NCI-H1694 (cell line): ENCODE measurements around the gene SNORC.

ENCODE experiments used
- DNase-seq: peaks from one replicate; lab custom pipeline; 2025; lab: John Stamatoyannopoulos, UW

Gene SNORC

DNA sequence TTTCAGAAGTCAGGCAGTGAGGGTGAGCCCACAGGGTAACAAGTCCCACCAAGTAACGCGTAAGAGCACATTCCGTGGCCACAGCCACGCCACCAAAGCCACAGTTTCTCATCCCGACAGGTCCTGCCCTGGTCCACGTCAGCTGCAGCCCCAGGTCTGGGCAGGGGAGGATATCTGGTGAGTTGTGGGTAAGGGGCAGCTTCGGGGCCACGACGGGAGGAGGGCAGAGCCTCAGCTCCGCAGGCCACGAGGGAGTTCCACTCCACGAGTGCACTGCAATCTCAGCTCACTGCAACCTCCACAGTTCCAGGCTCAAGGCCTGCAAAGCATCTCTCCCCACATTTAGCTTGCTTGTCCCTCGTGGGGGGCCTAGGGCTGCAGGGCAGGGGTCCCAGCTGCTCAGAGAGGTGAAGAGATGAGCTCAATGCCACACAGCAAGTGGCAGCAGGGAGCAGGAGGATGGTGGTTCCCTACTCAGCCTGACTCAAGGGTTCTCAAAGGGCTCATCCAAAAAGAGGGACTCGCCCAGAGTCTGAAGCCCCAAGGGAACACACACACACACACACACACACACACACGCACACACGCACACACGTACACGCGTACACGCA lies 12.5 kb downstream of the SNORC start:
- no peak for DNase-seq

DNA sequence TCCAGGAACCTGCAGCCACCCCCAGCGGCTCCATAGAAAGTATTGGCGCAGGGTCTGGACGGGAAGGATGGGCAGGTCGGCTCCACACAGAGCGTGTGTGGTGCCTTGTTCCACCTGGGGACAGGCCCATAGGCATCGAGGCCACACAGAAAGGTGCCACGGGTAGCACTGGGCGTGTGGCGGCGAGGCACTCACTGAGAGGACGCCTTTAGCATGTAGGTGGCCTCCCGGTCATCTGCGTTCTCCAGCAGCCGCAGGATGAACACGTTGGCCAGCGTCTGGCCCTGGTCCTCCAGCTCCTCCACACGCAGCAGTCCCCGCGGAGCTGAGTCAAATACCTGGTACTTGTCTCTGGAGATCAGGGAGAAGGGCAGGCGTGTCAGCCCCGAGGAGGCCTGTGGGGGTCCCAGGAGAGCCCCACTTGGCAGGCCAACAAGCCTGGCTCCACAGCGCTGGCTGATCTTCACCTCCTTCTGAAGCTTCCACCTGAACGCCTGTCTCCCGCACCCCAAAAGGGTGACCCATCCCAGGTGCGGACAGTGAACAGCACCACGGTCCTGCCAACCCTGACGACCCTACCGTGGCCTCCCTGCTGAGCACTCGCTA lies 13.2 kb downstream of the SNORC start:
- no peak for DNase-seq

DNA sequence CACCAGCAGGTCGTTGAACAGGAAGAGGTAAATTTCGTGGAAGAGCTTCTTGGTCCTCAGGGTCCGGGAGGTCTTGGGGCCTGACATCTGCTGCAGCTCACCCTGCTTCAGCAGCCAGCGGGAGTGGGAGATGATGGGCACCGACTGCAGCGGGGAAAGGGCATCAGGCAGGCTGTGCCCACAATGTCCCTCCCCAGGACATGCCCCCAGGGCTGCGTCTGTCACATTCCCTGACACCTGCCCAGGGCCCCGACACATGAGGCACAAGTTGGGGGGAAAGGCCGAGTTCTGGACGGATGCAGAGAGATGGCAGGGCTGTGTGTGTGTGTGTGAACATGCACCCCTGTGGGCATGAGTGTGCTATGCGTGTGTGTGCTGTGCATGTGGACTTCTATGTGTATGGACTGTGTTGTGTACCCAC lies 13.9 kb downstream of the SNORC start:
- DNase-seq: no peak

DNA sequence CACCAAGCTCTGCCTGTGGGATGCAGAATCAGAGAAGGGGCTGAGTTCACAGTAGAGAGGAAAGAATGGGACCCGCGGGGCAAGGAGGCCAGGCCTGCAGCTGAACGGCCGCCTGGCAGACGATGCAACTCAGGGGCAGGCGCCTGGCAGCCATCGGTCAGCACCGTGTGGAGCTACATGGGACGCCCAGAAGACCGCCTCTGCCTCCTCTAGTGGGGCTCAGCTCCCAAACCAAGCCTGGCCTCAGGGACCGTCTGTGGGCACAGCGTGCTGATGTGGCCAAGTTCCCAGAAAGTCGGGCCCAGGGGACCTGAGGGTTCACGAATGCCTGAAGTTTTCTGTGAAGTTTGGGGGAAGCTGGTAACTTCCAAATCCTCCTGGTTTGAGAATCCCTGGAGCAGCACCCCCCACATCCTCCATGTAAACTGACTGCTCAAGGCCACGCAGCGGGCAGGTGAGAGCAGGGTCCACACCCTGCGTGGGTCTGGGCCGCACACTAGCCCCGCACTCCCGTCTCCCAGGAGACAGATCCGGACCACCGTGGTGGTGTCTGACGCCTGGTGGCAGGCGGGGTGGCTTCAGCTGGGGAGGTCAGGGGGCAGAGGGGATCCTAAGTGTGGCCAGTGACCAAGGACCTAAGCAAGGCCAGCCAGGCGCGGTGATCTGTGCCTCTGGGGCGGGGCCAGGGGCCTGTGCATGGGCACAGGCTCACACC lies 14.6 kb downstream of the SNORC start:
- DNase-seq: no peak

DNA sequence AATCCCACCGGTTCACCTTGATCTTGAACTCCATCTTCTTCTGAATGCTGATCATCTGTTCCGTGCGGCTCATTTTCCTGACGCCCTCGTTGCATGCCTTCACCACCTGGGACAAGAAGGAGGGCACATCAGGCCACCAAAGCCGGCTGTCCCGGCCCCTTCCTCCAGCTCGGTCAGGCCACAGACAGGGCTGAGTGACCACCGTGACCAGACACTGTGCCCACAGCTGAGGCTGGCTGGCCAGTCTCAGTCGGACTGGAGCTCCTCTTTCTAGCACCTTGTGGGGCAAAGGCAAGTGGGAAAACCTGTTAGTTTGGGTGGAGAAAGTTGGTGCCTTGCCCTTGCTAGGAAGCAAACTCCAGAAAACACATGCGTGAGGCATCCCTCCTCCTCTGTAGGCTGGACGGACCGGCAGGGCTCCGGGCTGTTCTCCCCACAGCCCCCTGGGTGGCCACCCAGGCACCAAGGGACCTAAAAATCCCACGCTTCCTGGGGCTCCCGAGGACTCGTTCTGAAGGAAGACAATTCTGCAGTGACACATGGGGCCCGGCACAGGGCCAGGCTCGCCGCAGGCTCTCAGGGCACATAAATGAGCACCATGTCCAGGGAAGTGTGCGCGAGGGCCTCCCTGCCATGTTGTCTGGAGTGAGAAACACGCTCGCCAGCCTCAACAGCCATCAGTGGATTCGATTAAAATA lies 15.3 kb downstream of the SNORC start:
- DNase-seq: no peak

DNA sequence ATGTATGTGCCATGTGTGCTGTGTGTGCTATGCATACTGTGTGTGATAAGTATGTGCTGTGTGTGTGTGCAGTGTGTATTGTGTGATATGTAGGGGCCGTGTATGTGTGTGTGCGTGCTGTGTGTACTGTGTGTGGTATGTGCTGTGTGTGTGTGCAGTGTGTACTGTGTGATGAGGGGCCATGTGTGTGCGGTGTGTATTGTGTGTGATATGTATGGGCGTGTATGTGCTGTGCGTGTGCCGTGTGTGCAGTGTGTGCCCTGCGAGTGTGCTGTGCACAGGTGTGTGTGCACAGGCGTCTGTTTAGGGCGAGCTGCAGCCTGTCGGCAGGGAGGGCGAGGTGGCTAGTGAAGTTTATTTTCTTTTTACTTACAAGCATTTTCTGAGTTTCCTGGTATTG lies 16.1 kb downstream of the SNORC start:
- no peak for DNase-seq

DNA sequence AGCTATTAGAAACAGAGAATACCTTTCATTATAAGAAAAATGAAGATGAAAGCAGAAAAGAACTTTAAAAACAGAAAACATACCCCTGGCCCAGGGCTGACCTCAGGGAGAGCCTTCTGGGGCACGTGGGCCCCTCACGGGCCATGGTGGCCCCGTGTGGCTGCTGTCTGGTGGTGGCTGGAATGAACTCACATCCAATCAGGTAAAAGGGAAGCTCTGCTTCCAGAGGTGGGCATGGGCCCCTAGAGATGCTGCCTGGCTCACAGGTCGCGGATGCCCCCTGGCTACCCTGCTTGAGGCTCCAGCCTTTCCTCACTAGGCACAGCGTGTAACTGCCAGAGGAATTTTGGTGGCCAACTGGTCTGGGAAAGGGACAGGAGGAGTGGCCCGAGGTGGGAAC lies 16.6 kb downstream of the SNORC start:
- no peak for DNase-seq

DNA sequence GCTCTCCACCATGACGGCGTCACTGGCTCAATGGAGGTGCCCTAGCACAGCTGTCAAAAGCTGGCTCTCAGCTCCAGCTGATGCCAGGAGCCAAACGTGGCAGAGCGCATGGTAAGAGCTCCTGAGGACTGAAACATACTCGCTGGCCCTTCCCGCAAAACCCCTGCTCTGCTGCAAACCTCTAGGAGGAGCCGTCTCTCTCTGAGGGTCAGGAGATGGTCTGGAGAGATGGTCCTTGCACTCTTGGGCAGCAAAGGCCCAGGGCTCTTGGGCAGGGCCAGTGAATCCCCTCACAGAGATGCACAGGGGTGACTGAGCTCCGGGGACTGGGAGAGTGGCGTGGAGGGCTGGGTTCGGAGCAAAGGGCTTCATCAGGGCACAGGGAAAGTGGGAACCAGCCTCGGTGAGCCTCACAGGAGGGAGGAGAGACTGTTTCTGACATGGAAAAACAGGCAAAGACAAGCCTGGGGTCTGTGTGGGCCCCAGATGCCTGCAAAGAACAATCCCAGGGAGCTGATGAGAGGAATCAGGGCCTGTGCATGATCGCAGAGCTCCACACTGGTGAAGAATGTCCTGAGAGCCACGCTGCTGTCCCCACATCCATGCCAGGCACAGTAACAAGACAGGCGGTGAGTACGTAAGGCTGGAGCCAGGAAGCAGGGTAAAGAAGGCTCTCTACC lies 17.2 kb downstream of the SNORC start:
- DNase-seq: no peak

DNA sequence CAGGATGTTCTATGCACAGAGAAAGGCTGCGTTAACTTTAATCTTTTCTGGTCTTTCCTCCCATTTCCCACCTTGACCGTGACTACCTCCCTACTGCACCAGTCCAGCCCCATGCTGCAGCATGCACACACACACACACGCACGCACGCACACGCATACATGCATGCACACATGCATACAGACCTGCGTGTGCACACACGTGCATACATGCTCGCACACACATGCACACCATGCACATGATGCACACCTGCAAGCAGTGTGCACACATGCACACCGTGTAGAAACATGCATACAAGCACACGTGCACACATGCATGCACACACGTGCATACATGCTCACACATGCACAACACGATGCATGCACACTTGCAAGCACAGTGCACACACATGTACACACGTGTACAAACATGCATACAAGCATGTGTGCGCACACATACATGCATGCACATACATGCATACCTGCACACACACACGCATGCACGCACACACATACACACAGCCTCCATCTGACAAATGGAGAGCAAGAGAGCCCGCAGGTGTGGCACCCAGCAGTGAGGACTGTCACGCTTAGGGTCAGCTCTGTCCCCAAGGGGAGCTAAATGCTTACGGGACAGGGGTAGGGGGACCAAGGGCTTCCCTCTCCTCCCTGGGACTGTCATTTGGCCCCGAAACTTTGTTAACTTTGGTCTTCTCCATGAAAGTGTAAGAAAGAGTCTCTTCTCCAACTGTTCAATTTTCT lies 18.2 kb downstream of the SNORC start:
- DNase-seq: no peak

DNA sequence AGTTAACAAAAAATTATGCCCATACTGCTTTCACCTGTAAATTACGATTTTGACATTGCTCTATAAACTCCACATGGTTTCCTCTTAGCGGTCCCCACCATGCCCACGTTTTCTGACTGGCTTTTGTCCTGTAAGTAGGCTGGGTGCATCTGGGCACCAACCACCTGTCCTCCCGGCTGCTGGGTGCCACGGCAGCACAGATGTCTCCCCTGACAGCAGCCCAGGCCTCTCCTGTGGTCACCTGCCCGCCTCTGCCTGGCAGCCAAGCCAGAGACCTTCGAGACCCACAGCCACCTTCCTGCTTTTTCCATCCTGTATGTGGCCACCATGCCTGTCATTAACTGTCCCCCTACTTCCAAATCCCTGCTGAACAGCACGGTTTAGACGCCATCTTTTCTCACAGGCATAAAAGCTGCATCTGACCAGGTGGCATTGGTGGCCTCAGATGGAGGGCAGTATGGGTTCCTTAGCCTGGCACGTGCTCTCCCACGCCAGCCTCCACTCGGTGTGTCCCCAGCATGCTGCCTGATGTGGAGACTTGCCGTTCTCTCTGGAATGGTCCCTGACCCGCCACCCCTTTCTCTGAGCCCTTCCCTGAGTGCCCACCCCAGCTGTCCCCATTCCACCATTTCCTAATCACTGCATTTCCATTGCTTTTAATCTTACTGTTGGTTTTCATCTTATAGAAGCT lies 18.9 kb downstream of the SNORC start:
- DNase-seq: no peak

DNA sequence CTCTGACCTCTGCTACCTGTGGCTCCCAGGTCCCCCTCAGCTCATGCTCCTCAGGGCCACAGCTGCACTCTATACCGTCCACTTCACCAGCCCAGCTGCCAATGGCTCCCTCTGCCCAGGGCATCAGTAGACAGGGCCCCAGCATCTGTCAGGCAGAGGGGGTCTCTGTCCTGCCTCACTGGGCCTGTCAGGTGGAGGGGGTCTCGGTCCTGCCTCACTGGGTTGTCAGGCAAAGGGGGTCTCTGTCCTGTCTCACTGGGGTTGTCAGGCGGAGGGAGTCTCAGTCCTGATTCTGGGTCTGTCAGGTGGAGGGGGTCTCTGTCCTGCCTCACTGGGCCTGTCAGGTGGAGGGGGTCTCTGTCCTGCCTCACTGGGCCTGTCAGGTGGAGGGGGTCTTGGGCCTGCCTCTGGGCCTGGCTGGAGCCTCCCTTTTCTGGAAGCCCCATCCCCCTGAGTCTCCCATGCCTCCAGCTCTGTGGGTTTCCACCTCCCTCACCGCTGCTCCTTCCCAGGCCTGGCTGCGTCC lies 19.9 kb downstream of the SNORC start:
- DNase-seq: no peak

DNA sequence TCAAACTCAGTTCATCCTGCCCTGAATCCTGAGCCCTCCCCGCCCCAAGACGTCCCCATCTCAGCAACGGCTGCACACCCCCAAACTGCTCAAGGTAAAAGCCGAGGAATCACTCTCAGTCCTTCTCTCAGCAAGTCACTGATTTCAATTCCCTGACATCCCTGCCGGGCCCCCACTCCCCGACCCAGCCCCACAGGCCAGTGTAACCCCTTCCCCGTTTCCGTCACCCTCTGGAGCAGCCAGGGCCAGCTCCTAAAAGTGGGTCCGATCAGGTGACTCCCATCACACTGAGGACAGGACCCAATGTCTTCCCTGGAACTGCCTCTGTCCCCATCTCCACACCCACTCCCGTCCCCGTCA lies 20.5 kb downstream of the SNORC start:
- DNase-seq: no peak

DNA sequence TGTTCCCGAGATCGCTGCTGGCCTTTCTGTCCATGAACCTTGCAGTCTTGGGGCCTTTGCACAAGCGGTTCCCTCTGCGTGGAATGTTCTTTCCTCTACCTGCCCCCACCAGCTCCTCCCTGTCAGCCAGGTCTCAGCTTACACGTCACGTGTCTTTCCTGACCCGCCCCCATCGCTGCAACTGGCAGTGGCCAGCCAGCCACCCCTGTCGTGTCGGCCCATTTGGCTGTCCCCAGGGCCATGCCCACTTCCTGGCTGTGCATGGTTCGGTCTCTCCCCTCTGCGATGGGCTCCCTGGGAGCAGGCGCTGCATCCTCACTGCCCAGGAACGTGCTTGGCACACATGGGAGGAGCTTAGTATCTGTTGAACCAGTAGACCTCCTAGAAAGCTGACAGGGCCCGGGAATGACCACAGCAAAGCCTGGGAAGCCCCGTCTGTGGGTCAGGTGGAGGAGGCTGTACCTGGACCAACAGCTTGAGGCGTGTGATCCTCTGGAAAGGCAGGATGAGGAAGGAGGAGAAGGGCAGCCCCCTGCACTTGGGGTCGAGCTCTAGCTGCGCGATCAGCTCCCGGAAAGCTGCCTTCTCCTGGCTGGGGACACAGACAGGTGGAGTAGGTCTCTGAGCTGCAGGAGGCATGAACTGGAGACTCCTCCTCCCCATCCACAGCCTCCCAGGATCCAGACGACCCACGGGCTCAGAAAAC lies 21.0 kb downstream of the SNORC start:
- no peak for DNase-seq

DNA sequence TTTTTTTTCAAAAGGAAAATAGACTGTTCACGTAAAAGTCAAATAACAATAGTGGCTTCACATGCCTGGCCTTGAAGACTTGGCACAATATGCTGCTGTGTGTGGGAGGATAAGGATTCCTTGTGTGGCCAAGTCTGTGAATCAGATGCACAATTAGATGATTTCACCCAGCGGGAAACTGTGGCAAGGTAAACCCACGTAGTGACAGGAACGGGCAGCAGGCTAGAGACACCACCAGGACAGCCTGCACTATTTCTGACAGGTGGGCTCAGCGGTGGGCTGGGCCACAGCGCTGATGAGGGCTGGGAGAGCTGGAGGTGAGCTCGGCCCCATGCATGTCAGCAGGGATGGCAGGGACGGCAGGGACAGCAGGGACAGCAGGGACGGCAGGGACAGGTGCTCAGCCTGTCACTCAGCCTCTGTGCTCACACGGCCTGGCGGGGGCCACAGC lies 21.6 kb downstream of the SNORC start:
- no peak for DNase-seq

DNA sequence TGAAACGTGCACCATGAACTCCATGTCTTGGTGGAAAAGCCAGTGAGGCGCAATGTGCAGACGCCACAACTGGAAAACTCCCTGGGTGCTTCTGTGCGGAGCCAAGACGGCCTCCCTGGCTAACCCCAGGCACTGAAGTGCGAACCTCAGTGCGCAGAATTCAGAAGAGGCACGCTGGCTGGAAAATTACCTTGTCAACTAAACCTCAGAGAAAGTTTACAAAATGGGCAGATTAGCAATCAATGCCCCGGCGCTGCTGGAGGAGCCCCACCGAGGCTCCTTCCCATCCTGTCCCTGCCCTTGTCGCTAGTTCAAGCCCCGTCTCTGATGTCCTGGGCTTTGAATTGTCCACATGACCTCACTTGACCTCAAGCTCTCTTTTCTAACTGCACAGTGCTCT lies 22.2 kb downstream of the SNORC start:
- DNase-seq: no peak

DNA sequence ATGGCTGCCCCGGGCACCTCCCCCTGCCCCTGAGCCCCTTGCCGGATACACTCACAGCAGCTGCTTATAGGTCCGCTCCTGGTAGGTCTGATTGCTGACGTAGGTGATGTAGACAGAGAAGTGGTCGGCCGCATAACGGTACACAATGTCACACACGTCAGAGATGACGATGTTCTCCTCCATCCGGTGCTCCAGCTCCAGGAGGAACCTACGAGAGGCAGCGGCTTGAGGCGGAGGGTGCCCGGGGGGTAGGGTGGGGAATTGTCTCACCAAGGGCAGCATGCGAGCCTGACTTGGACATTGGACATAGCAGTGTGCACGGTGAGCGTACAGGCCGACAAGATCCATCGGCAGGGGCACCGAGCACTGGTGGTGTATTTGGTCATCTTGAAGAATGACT lies 22.8 kb downstream of the SNORC start:
- no peak for DNase-seq

DNA sequence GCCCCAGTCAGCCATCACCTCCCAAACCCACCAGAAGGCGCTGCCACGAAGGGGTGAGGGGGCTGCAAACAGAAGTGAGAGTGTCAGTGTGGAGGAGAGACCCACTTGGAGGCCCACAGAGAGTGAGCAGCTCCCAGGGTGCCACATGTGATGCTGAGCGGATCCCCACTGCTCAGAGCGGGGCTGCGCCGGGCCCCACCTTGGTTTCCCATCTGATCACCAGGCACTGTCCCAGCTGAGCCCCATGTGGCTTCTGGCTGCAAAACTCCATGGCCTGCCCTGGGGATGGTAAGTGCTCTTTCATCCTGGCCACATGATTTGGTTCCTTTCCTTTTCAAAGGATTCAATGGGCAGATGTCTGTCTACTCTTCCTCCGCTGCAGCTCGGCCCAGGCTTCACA lies 23.8 kb downstream of the SNORC start:
- DNase-seq: no peak

DNA sequence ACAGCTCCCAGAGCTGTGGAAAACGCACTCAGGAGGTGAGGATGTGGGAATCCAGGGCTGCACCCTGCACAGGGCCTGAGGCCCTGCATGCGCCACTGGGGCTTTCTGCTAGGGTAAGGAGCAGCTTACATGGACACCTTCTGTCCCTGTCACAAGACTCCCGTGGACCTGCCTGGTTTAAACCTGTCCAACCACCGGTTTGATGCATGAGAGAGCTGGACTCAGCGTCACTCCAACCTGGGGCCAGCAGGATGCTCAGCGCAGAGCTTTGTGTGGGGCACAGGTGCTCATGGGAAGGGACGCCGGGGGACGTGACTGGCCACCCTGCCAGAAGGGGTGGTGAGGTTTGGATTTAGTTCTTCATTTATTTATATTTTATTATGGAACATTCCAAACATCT lies 24.2 kb downstream of the SNORC start:
- no peak for DNase-seq

DNA sequence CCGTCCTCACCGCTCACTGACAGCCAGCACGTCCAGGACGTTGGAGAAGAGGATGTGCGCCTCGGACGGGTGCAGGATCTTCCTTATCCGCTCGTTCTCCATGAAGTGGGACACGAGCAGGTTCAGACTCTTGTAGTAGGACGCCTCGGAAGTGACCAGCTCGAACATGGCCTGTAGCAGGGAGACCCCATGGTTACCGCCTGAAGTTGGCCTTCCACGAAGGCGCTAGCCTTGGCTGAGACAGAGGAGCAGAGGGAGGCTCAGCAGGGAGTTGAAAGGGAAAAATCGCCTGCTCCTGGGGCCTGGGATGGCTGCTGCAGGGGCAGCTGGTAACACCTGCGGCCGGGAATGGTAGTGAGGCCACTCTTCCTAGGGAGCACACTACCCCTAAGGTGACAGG lies 24.7 kb downstream of the SNORC start:
- no peak for DNase-seq

DNA sequence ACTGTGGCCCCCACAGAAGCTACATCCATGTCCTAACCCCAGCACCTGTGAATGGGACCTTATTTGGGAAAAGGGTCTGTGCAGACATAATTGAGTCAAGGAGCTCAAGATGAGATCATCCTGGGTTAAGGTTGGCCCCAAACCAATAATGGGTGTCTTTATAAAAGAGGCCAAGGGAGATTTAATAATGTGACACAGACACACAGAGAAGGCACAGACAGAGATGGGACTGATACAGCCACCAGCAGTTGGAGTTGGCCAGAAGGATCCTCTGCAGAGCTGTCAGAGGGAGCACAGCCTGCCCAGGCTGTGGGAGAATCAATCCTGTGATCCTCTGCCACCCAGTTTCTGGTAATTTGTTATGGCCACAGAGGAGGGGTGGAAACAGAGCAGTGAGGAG lies 26.0 kb downstream of the SNORC start:
- no peak for DNase-seq
